ENCODE results near the gene USP17L13.
"Not testable (repeated sequence)": the region's sequence is repeated elsewhere in the genome, so short reads cannot be mapped to it uniquely, and the experiment has no call there.

Gene USP17L13

GRCh38 chr4:9224596-9224995, at the start of gene USP17L13:
Gene USP17L13 (plus strand): TSS chr4:9224896. CDS start chr4:9224896, 0 bp downstream.
- not testable (repeated sequence) for DNase-seq

GRCh38 chr4:9210357-9210756, 14.3 kb upstream of the USP17L13 start, which contains the start of gene USP17L10:
Gene USP17L10 (plus strand): TSS chr4:9210657. CDS start chr4:9210657, 0 bp downstream.
- DNase-seq: not testable (repeated sequence)

GRCh38 chr4:9214701-9215100, 10.0 kb upstream of the USP17L13 start:
- DNase-seq: not testable (repeated sequence)

- not testable (repeated sequence) for DNase-seq
These were observed 9.6 kb upstream of the USP17L13 start, which contains the start of gene USP17L11 for GRCh38 chr4:9215105-9215504. Gene USP17L11 (plus strand): TSS chr4:9215405. CDS start chr4:9215405, 0 bp downstream.

- DNase-seq: not testable (repeated sequence)
These were observed 4.8 kb upstream of the USP17L13 start, which contains the start of gene USP17L12 for GRCh38 chr4:9219852-9220251. Gene USP17L12 (plus strand): TSS chr4:9220152. CDS start chr4:9220152, 0 bp downstream.

GRCh38 chr4:9230249-9230648, 5.6 kb downstream of the USP17L13 start:
- peak in 1 of 2 donors; percentile 14 for DNase-seq

- not testable (repeated sequence) for DNase-seq
These were observed 9.4 kb downstream of the USP17L13 start, which contains the start of gene USP17L15 for GRCh38 chr4:9234085-9234484. Gene USP17L15 (plus strand): TSS chr4:9234385. CDS start chr4:9234385, 0 bp downstream.

GRCh38 chr4:9238461-9238860, 13.8 kb downstream of the USP17L13 start:
- not testable (repeated sequence) for DNase-seq

- not testable (repeated sequence) for DNase-seq
These were observed 18.9 kb downstream of the USP17L13 start, which contains the start of gene USP17L17 for GRCh38 chr4:9243579-9243978. Gene USP17L17 (plus strand): TSS chr4:9243879. CDS start chr4:9243879, 0 bp downstream.

GRCh38 chr4:9247953-9248680, 23.4 kb downstream of the USP17L13 start, which contains the start of gene USP17L18:
Gene USP17L18 (plus strand): TSS chr4:9248630. CDS start chr4:9248630, 0 bp downstream.
- DNase-seq: peak; percentile 1 to 13

GRCh38 chr4:9253078-9253477, 28.4 kb downstream of the USP17L13 start, which contains the start of gene USP17L19:
Gene USP17L19 (plus strand): TSS chr4:9253378. CDS start chr4:9253378, 0 bp downstream.
- DNase-seq: not testable (repeated sequence)

GRCh38 chr4:9257824-9258223, 33.1 kb downstream of the USP17L13 start, which contains the start of gene USP17L20:
Gene USP17L20 (plus strand): TSS chr4:9258124. CDS start chr4:9258124, 0 bp downstream.
- not testable (repeated sequence) for DNase-seq

GRCh38 chr4:9262572-9262971, 37.9 kb downstream of the USP17L13 start, which contains the start of gene USP17L21:
Gene USP17L21 (plus strand): TSS chr4:9262872. CDS start chr4:9262872, 0 bp downstream.
- not testable (repeated sequence) for DNase-seq

GRCh38 chr4:9267319-9267718, 42.6 kb downstream of the USP17L13 start, which contains the start of gene USP17L22:
Gene USP17L22 (plus strand): TSS chr4:9267619. CDS start chr4:9267619, 0 bp downstream.
- not testable (repeated sequence) for DNase-seq

GRCh38 chr4:9271719-9272118, 47.0 kb downstream of the USP17L13 start:
- DNase-seq: peak; percentile 11 to 15

All from stimulated activated CD4-positive, alpha-beta T cell treated with anti-CD3 and anti-CD28 coated beads, Interleukin-2, amount 100 ng/mL, for 24 hours (primary cell).